OCI-LY7 (cell line): ENCODE data around the gene MOK. TPM values are rescaled to one million over a fixed set of nuclear protein-coding genes. Genes with fewer than 3 reads are reported as not detected.

Experiments used
- BruUV-seq: library from RNA; stranded (reverse); fragments of 400-500 nt; replicated peaks from 2 replicates; lab custom pipeline; 2021; lab: Mats Ljungman, UMichigan
- CTCF ChIA-PET: fragments of 300-600 bp; sonication (Branson Sonifier 250); formaldehyde crosslinking; loops from one replicate; lab custom pipeline; 2022; ENCODE audit warnings: antibody characterized with exemption; ENCODE audit not compliant: unreplicated experiment; lab: Charles Lee
- POLR2A ChIA-PET: fragments of 300-600 bp; sonication (Branson Sonifier 250); formaldehyde crosslinking; loops from one replicate; lab custom pipeline; 2022; ENCODE audit warnings: antibody characterized with exemption; lab: Charles Lee
- DNase-seq: peaks from one replicate; pipeline ENCODE4 v3.0.0-alpha.2; 2015; ENCODE audit warnings: low spot score
- H2AFZ ChIP-seq: fragments of 200-600 bp; sonication (generic), shearing (Covaris generic); 2 replicates; pipeline ENCODE4 v1.6.1; 2014; ENCODE audit warnings: mild to moderate bottlenecking, antibody characterized with exemption, low read length, moderate library complexity
- H3K27ac ChIP-seq: fragments of 200-600 bp; sonication (generic); 2 replicates; pipeline ENCODE4 v1.5.1; 2014; ENCODE audit warnings: mixed run types, low read depth, mild to moderate bottlenecking, moderate library complexity, low read length, inconsistent platforms; ENCODE audit not compliant: poor library complexity, severe bottlenecking
- H3K36me3 ChIP-seq: fragments of 200-600 bp; sonication (generic); 2 replicates; pipeline ENCODE4 v1.6.1; 2014; ENCODE audit warnings: mild to moderate bottlenecking, antibody characterized with exemption, low read length, moderate library complexity, mixed read lengths; ENCODE audit not compliant: insufficient read depth
- H3K4me1 ChIP-seq: fragments of 200-600 bp; sonication (generic); 2 replicates; pipeline ENCODE4 v1.5.1; 2014; ENCODE audit warnings: mild to moderate bottlenecking, low read length; ENCODE audit not compliant: insufficient read depth, poor library complexity, severe bottlenecking
- H3K4me2 ChIP-seq: fragments of 200-600 bp; sonication (generic); 2 replicates; pipeline ENCODE4 v1.6.1; 2014; ENCODE audit warnings: mild to moderate bottlenecking, low read length
- H3K4me3 ChIP-seq: fragments of 200-600 bp; sonication (generic); 2 replicates; pipeline ENCODE4 v1.5.1; 2014; ENCODE audit warnings: mild to moderate bottlenecking, low read depth, low read length; ENCODE audit not compliant: poor library complexity, severe bottlenecking
- H3K79me2 ChIP-seq: fragments of 200-600 bp; sonication (generic); 2 replicates; pipeline ENCODE4 v1.6.1; 2016; ENCODE audit warnings: low read depth, mild to moderate bottlenecking, low read length, moderate library complexity, mixed read lengths; ENCODE audit not compliant: insufficient read depth
- H3K9me2 ChIP-seq: fragments of 200-600 bp; sonication (generic); 2 replicates; pipeline ENCODE4 v1.6.1; 2016; ENCODE audit warnings: mild to moderate bottlenecking, low read length, mixed read lengths; ENCODE audit not compliant: insufficient read depth
- H3K9me3 ChIP-seq: fragments of 200-600 bp; sonication (generic); 2 replicates; pipeline ENCODE4 v1.6.1; 2014; ENCODE audit warnings: mild to moderate bottlenecking, mixed run types, low read length, mixed read lengths
- H4K20me1 ChIP-seq: fragments of 200-600 bp; sonication (generic); 2 replicates; pipeline ENCODE4 v1.6.1; 2014; ENCODE audit warnings: mild to moderate bottlenecking, antibody characterized with exemption, low read length, moderate library complexity, mixed read lengths; ENCODE audit not compliant: insufficient read depth
- CTCF ChIP-seq: fragments of 200-600 bp; sonication (generic); conservative IDR thresholded peaks from 2 replicates; pipeline ENCODE4 v1.5.1; 2014; ENCODE audit warnings: mild to moderate bottlenecking, antibody characterized with exemption, low read length, moderate library complexity, mixed read lengths
- EZH2phosphoT487 ChIP-seq: fragments of 200-600 bp; sonication (generic); IDR thresholded peaks from 2 replicates; pipeline ENCODE4 v1.6.1; 2018; ENCODE audit warnings: low read depth, borderline replicate concordance, mild to moderate bottlenecking, mixed run types, antibody characterized with exemption, low read length, moderate library complexity, mixed read lengths
- intact Hi-C: fragments of 100-400 bp; cut with micrococcal nuclease; formaldehyde crosslinking; loops from one replicate; pipeline ENCODE4 v1.10.0; 2022; ENCODE audit not compliant: unreplicated experiment
- total RNA-seq, 2 experiments: library from RNA; depleted of rRNA in 1 of 2; stranded (reverse); fragments of >200 nt in 1 of 2; shearing (Covaris generic) in 1 of 2; gene quantifications; 2 replicates each; pipeline ENCODE4 v1.2.3, GENCODE V29; 2014 to 2022

Gene MOK
- total RNA-seq, 2 experiments from 2014 or later, result 2.2 to 4.0 TPM

GRCh38 chr14:102223682-102224081 is 81.3 kb downstream of the MOK start:
- no peak overlapping the region for H3K4me2 ChIP-seq
- no peaks in the 10 kb centered on the region for H3K36me3 ChIP-seq
- H3K27ac ChIP-seq, result no peak overlapping the region
- DNase-seq, result no peak
- TF ChIP-seq CTCF, result no peak
- no peak for TF ChIP-seq EZH2phosphoT487
- no TSS peak for BruUV-seq
- no peaks in the 10 kb centered on the region for H3K9me3 ChIP-seq
- H3K9me2 ChIP-seq, result no peaks in the 10 kb centered on the region
- H4K20me1 ChIP-seq, result no peaks in the 10 kb centered on the region
- no peak overlapping the region for H2AFZ ChIP-seq
- no peak overlapping the region for H3K4me3 ChIP-seq
- peaks cover 17% of the 10 kb centered on the region for H3K4me1 ChIP-seq
- H3K79me2 ChIP-seq, result no peaks in the 10 kb centered on the region
- CTCF ChIA-PET, result no interaction called here
- POLR2A ChIA-PET, result interaction anchor here (0.7 to 1.1 kb wide), 2 partner anchors 15 to 93 kb away, joined by 3 to 5 read pairs; no protein-coding TSS in a partner anchor
- intact Hi-C loops, result no loop called here

- H3K4me1 ChIP-seq, result peaks cover 17% of the 10 kb centered on the region
- H3K36me3 ChIP-seq, result no peaks in the 10 kb centered on the region
- intact Hi-C loops, result no loop called here
- no peaks in the 10 kb centered on the region for H3K79me2 ChIP-seq
- no TSS peak for BruUV-seq
- TF ChIP-seq CTCF (no peak), EZH2phosphoT487 (no peak)
- no peak overlapping the region for H3K4me2 ChIP-seq
- H3K27ac ChIP-seq, result no peak overlapping the region
- ChIA-PET POLR2A (interaction anchor here (0.6 kb wide), 1 partner anchor 14 kb away, joined by 3 read pairs; no protein-coding TSS in a partner anchor), CTCF (no interaction called here)
- DNase-seq, result no peak
- H3K9me3 ChIP-seq, result no peaks in the 10 kb centered on the region
- H2AFZ ChIP-seq, result no peak overlapping the region
- no peaks in the 10 kb centered on the region for H3K9me2 ChIP-seq
- H4K20me1 ChIP-seq, result no peaks in the 10 kb centered on the region
- no peak overlapping the region for H3K4me3 ChIP-seq
Observed at GRCh38 chr14:102222751-102223150, 82.2 kb downstream of the MOK start.

- intact Hi-C loops, result no loop called here
- Histone ChIP-seq H3K4me2 (no peak overlapping the region), H3K27ac (no peak overlapping the region), H3K36me3 (no peaks in the 10 kb centered on the region), H3K79me2 (no peaks in the 10 kb centered on the region), H3K9me3 (no peaks in the 10 kb centered on the region), H3K4me1 (peaks cover 17% of the 10 kb centered on the region), H3K4me3 (no peak overlapping the region), H3K9me2 (no peaks in the 10 kb centered on the region), H4K20me1 (no peaks in the 10 kb centered on the region), H2AFZ (no peak overlapping the region)
- no peak for TF ChIP-seq CTCF
- TF ChIP-seq EZH2phosphoT487, result no peak
- ChIA-PET POLR2A (interaction anchor here (0.9 kb wide), 1 partner anchor 37 kb away, joined by 3 read pairs; no protein-coding TSS in a partner anchor), CTCF (no interaction called here)
- DNase-seq, result no peak
- BruUV-seq, result no TSS peak
Observed at GRCh38 chr14:102222009-102222575, 82.9 kb downstream of the MOK start.
